Smooth muscle cell (in vitro differentiated cells): ENCODE measurements around the gene LCE2B. TPM values are rescaled to one million over a fixed set of nuclear protein-coding genes. Genes with fewer than 3 reads are reported as not detected.
"Not testable (repeated sequence)": the region's sequence is repeated elsewhere in the genome, so short reads cannot be mapped to it uniquely, and the experiment has no call there.

Experiments used
- DNase-seq: peaks from one replicate; lab custom pipeline; 2025; ENCODE audit not compliant: unreplicated experiment; lab: John Stamatoyannopoulos, UW
- H2AFZ ChIP-seq: fragments of 200-600 bp; sonication (generic); 2 replicates; pipeline ENCODE4 v1.6.0; 2016; ENCODE audit warnings: antibody characterized with exemption, low read depth, mild to moderate bottlenecking
- H3F3A ChIP-seq: fragments of 200-600 bp; sonication (generic); 2 replicates; pipeline ENCODE4 v1.6.0; 2017; ENCODE audit warnings: antibody characterized with exemption, low read depth
- H3K27ac ChIP-seq: fragments of 200-600 bp; sonication (generic); 2 replicates; pipeline ENCODE4 v1.5.1; 2016; ENCODE audit warnings: low read depth, mild to moderate bottlenecking
- H3K27me3 ChIP-seq: fragments of 200-600 bp; sonication (generic); 2 replicates; pipeline ENCODE4 v1.6.1; 2016; ENCODE audit warnings: low read depth, mild to moderate bottlenecking
- H3K36me3 ChIP-seq: fragments of 200-600 bp; sonication (generic); 2 replicates; pipeline ENCODE4 v1.5.1; 2016; ENCODE audit warnings: low read depth
- H3K4me1 ChIP-seq: fragments of 200-600 bp; sonication (generic); 2 replicates; pipeline ENCODE4 v1.5.1; 2016; ENCODE audit warnings: low read depth
- H3K4me2 ChIP-seq: fragments of 200-600 bp; sonication (generic); 2 replicates; pipeline ENCODE4 v1.6.0; 2016; ENCODE audit warnings: mild to moderate bottlenecking
- H3K4me3 ChIP-seq: fragments of 200-600 bp; sonication (generic); 2 replicates; pipeline ENCODE4 v1.5.1; 2016; ENCODE audit warnings: mild to moderate bottlenecking
- H3K79me2 ChIP-seq: fragments of 200-600 bp; sonication (generic); 2 replicates; pipeline ENCODE4 v1.6.0; 2016; ENCODE audit warnings: low read depth, mild to moderate bottlenecking
- H3K9ac ChIP-seq: fragments of 200-600 bp; sonication (generic); 2 replicates; pipeline ENCODE4 v1.6.0; 2016; ENCODE audit warnings: low read depth
- H3K9me3 ChIP-seq: fragments of 200-600 bp; sonication (generic); replicated peaks from 2 replicates; pipeline ENCODE4 v1.5.1; 2016; ENCODE audit warnings: low read depth
- H4K20me1 ChIP-seq: fragments of 200-600 bp; sonication (generic); 2 replicates; pipeline ENCODE4 v1.6.0; 2016; ENCODE audit warnings: low read depth
- WGBS: methylation state at CpG from one replicate; pipeline ENCODE4 v1.1.7; 2016; ENCODE audit warnings: low lambda C conversion rate; 5-methylcytosine and 5-hydroxymethylcytosine counted together
- polyA plus RNA-seq: library from polyadenylated mRNA; unstranded; fragments of >200 nt; fragmentation: Nextera tagmentation; extraction: Ambion mirVana; gene quantifications from 2 replicates; pipeline ENCODE4 v1.2.1, GENCODE V29; 2016
- total RNA-seq: library from RNA; depleted of rRNA; stranded (reverse); fragments of >200 nt; gene quantifications from 2 replicates; pipeline ENCODE4 v1.2.3, GENCODE V29; 2014
- TF ChIP-seq, protein P1 (sequence below): fragments of 200-600 bp; sonication (generic); IDR thresholded peaks from 2 replicates; pipeline ENCODE4 v1.5.1; 2017; ENCODE audit warnings: borderline replicate concordance, mild to moderate bottlenecking, antibody characterized with exemption; ENCODE audit not compliant: insufficient read depth, poor library complexity, severe bottlenecking

The LCE2B gene
- total and polyA plus RNA-seq, 2 experiments from 2014 or later: not detected

- Histone ChIP-seq H3K4me3 (no peak overlapping the region), H3K4me1 (no peaks in the 10 kb centered on the region), H4K20me1 (no peaks in the 10 kb centered on the region), H2AFZ (no peak overlapping the region), H3K27me3 (no peaks in the 10 kb centered on the region), H3K36me3 (no peaks in the 10 kb centered on the region), H3F3A (no peaks in the 10 kb centered on the region), H3K79me2 (no peaks in the 10 kb centered on the region), H3K27ac (no peak overlapping the region), H3K4me2 (no peak overlapping the region), H3K9me3 (peaks cover under 1% of the 10 kb centered on the region), H3K9ac (no peak overlapping the region)
- TF ChIP-seq, protein P1, sequence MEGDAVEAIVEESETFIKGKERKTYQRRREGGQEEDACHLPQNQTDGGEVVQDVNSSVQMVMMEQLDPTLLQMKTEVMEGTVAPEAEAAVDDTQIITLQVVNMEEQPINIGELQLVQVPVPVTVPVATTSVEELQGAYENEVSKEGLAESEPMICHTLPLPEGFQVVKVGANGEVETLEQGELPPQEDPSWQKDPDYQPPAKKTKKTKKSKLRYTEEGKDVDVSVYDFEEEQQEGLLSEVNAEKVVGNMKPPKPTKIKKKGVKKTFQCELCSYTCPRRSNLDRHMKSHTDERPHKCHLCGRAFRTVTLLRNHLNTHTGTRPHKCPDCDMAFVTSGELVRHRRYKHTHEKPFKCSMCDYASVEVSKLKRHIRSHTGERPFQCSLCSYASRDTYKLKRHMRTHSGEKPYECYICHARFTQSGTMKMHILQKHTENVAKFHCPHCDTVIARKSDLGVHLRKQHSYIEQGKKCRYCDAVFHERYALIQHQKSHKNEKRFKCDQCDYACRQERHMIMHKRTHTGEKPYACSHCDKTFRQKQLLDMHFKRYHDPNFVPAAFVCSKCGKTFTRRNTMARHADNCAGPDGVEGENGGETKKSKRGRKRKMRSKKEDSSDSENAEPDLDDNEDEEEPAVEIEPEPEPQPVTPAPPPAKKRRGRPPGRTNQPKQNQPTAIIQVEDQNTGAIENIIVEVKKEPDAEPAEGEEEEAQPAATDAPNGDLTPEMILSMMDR: no peak
- WGBS: 27% methylated on average over 2 of the region's 2 CpGs
- no peak for DNase-seq
These were observed 12.9 kb upstream of the LCE2B start for GRCh38 chr1:152673016-152673415.

DNA sequence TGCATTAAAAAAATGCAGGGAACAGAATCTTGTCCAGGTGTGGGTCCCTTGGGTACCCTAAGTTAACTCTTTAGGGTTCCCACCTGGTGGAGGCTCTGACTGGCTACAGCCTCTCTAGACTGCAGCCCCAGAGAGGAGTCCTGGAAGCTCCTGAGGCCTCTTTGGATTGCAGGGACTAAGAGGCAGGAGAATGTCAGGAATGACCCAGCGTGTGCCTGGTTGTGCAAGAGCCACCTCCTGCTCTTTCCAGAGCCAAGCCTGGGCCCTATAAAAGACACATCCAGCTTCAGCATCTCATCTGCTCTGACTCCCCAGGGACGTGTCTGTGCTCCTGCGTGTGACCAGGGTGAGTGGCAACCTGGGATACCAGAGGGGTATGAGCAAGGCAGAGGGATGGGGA, 10.9 kb upstream of the LCE2B start, which contains the start of gene LCE2C:
Gene LCE2C (plus strand): TSS at position 297 of the 400 bp plus-strand sequence. CDS start 737 bp downstream, outside the sequence.
- not testable (repeated sequence) for H3K79me2 ChIP-seq, H2AFZ ChIP-seq, H3K9me3 ChIP-seq, H3K27me3 ChIP-seq, H3K27ac ChIP-seq, H3K4me3 ChIP-seq, H3K4me1 ChIP-seq, H3K9ac ChIP-seq, DNase-seq, H4K20me1 ChIP-seq, H3F3A ChIP-seq, H3K4me2 ChIP-seq, H3K36me3 ChIP-seq
- WGBS: 46% methylated on average over 3 of the region's 3 CpGs

DNA sequence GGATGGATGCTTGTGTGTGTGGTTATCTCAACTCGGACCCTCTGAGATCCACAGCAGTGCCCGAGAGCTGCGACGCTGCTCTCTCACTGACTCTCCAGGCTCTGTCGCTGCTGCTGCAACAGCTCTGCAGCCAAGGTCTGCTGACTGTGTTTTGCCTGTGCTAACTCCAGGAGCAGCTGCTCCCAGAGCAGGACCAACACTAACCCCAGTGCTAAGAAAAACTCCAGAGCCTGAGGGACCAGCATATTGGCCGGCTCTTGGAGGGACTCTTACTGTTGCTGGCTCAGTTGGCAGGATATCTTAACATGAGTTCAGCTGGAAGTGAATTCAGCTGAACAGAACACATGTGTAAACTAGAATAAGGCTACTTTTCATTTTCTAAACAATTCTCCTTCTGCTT, 6.5 kb upstream of the LCE2B start:
- no peak for DNase-seq

GRCh38 chr1:152681616-152682015, 4.3 kb upstream of the LCE2B start:
- TF ChIP-seq, protein P1: no peak
- no peaks in the 10 kb centered on the region for H3K27me3 ChIP-seq
- no peak for DNase-seq
- no peaks in the 10 kb centered on the region for H4K20me1 ChIP-seq
- no peaks in the 10 kb centered on the region for H3F3A ChIP-seq
- H3K4me3 ChIP-seq: no peak overlapping the region
- H3K4me2 ChIP-seq: no peak overlapping the region
- no peak overlapping the region for H2AFZ ChIP-seq
- no peaks in the 10 kb centered on the region for H3K36me3 ChIP-seq
- WGBS: 38% methylated on average over 2 of the region's 2 CpGs
- H3K79me2 ChIP-seq: no peaks in the 10 kb centered on the region
- H3K9ac ChIP-seq: no peak overlapping the region
- H3K27ac ChIP-seq: no peak overlapping the region
- peaks cover 4% of the 10 kb centered on the region for H3K9me3 ChIP-seq
- no peaks in the 10 kb centered on the region for H3K4me1 ChIP-seq

More for the DNA sequence above, 6.5 kb upstream of the LCE2B start:
- no peaks in the 10 kb centered on the region for H3K79me2 ChIP-seq
- H3K27ac ChIP-seq: no peak overlapping the region
- no peaks in the 10 kb centered on the region for H3K36me3 ChIP-seq
- H3K4me2 ChIP-seq: no peak overlapping the region
- no peaks in the 10 kb centered on the region for H4K20me1 ChIP-seq
- H3F3A ChIP-seq: no peaks in the 10 kb centered on the region
- H3K9ac ChIP-seq: no peak overlapping the region
- H3K9me3 ChIP-seq: peaks cover 4% of the 10 kb centered on the region
- WGBS: 79% methylated on average over 6 of the region's 6 CpGs
- TF ChIP-seq, protein P1: no peak
- H3K27me3 ChIP-seq: no peaks in the 10 kb centered on the region
- H2AFZ ChIP-seq: no peak overlapping the region
- H3K4me3 ChIP-seq: no peak overlapping the region
- H3K4me1 ChIP-seq: no peaks in the 10 kb centered on the region
